Choroid plexus epithelial cell (primary cell): Measurements from ENCODE around the gene RAI1.

Experiments used
- DNase-seq: peaks from one replicate; pipeline ENCODE4 v3.0.0-alpha.2; 2010; ENCODE audit warnings: low read depth
- H3K4me3 ChIP-seq: 2 replicates; pipeline ENCODE4 v1.5.1; 2011; ENCODE audit warnings: low read depth, mild to moderate bottlenecking, control low read depth, low read length, moderate library complexity
- CTCF ChIP-seq: conservative IDR thresholded peaks from 2 replicates; pipeline ENCODE4 v1.5.1; 2011; ENCODE audit warnings: low read depth, mild to moderate bottlenecking, control low read depth, inconsistent platforms, low read length, moderate library complexity

The RAI1 gene

GRCh38 chr17:17823433-17824118 is 142.3 kb downstream of the RAI1 start:
- TF ChIP-seq CTCF = no peak
- DNase-seq = peak; percentile 76
- peak overlapping the region; percentile 55 for H3K4me3 ChIP-seq

- H3K4me3 ChIP-seq = peak overlapping the region; percentile 23
- TF ChIP-seq CTCF = no peak
- no peak for DNase-seq
Observed at GRCh38 chr17:17824119-17824782, 143.0 kb downstream of the RAI1 start.

GRCh38 chr17:17824783-17825614 is 143.7 kb downstream of the RAI1 start:
- TF ChIP-seq CTCF = no peak
- no peak for DNase-seq
- no peak overlapping the region for H3K4me3 ChIP-seq

GRCh38 chr17:17826342-17826713 is 145.1 kb downstream of the RAI1 start:
- DNase-seq = no peak
- no peak for TF ChIP-seq CTCF
- no peak overlapping the region for H3K4me3 ChIP-seq

GRCh38 chr17:17826942-17827785 is 145.9 kb downstream of the RAI1 start:
- no peak for DNase-seq
- TF ChIP-seq CTCF = no peak

GRCh38 chr17:17827826-17828621 is 146.8 kb downstream of the RAI1 start:
- no peak for TF ChIP-seq CTCF
- no peak overlapping the region for H3K4me3 ChIP-seq
- DNase-seq = no peak

More at GRCh38 chr17:17826942-17827785, 145.9 kb downstream of the RAI1 start:
- H3K4me3 ChIP-seq = no peak overlapping the region
